Type B pancreatic cell (in vitro differentiated cells): ENCODE measurements around the gene PRKAB2. TPM values are rescaled to one million over a fixed set of nuclear protein-coding genes. Genes with fewer than 3 reads are reported as not detected.

ENCODE experiments used
- DNase-seq: peaks from one replicate; pipeline ENCODE4 v3.0.0; 2021; ENCODE audit warnings: mixed read lengths; ENCODE audit not compliant: unreplicated experiment; ENCODE audit errors: extremely low spot score
- H3K27ac Mint-ChIP-seq: 2 replicates; pipeline ENCODE4 v1.8.0; 2021; ENCODE audit warnings: mild to moderate bottlenecking, mixed read lengths
- H3K27me3 Mint-ChIP-seq: 2 replicates; pipeline ENCODE4 v1.8.0; 2021; ENCODE audit warnings: mixed read lengths
- H3K36me3 Mint-ChIP-seq: 2 replicates; pipeline ENCODE4 v1.8.0; 2021; ENCODE audit warnings: mixed read lengths
- H3K4me1 Mint-ChIP-seq: one replicate; pipeline ENCODE4 v1.8.0; 2021; ENCODE audit warnings: mixed read lengths; ENCODE audit not compliant: unreplicated experiment
- H3K4me3 Mint-ChIP-seq: 2 replicates; pipeline ENCODE4 v1.8.0; 2021; ENCODE audit warnings: mild to moderate bottlenecking, mixed read lengths
- H3K9me3 Mint-ChIP-seq: 2 replicates; pipeline ENCODE4 v1.8.0; 2021; ENCODE audit warnings: mixed read lengths
- CTCF ChIP-seq: fragments of 200-600 bp; sonication (generic); conservative IDR thresholded peaks from 2 replicates; pipeline ENCODE4 v1.5.0; 2021; ENCODE audit warnings: antibody characterized with exemption, mild to moderate bottlenecking
- total RNA-seq: library from RNA; stranded (reverse); gene quantifications from 2 replicates; pipeline ENCODE4 v1.2.1, GENCODE V29; 2021; ENCODE audit warnings: low replicate concordance

Gene PRKAB2
- total RNA-seq, 1 donor from 2014 or later = 23.1 TPM

- no peak for TF ChIP-seq CTCF
- no peaks in the 10 kb centered on the region for H3K9me3 Mint-ChIP-seq
- no peaks in the 10 kb centered on the region for H3K4me1 Mint-ChIP-seq
- H3K27me3 Mint-ChIP-seq = no peaks in the 10 kb centered on the region
- no peak overlapping the region for H3K27ac Mint-ChIP-seq
- H3K36me3 Mint-ChIP-seq = peaks cover 6% of the 10 kb centered on the region
- DNase-seq = no peak
- no peak overlapping the region for H3K4me3 Mint-ChIP-seq
Measured at GRCh38 chr1:147209825-147210821, 37.9 kb upstream of the PRKAB2 start.

- Mint-ChIP-seq H3K36me3 (peaks cover 10% of the 10 kb centered on the region), H3K27me3 (no peaks in the 10 kb centered on the region), H3K4me1 (no peaks in the 10 kb centered on the region), H3K27ac (no peak overlapping the region), H3K4me3 (no peak overlapping the region), H3K9me3 (no peaks in the 10 kb centered on the region)
- no peak for DNase-seq
- no peak for TF ChIP-seq CTCF
Measured at GRCh38 chr1:147208619-147209018, 36.3 kb upstream of the PRKAB2 start.

- Mint-ChIP-seq H3K4me1 (no peaks in the 10 kb centered on the region), H3K4me3 (no peak overlapping the region), H3K36me3 (peaks cover 16% of the 10 kb centered on the region), H3K9me3 (no peaks in the 10 kb centered on the region), H3K27me3 (no peaks in the 10 kb centered on the region), H3K27ac (no peak overlapping the region)
- no peak for TF ChIP-seq CTCF
- no peak for DNase-seq
Measured at GRCh38 chr1:147207192-147207591, 34.9 kb upstream of the PRKAB2 start.

GRCh38 chr1:147204080-147204479 is 31.8 kb upstream of the PRKAB2 start:
- Mint-ChIP-seq H3K27ac (no peak overlapping the region), H3K27me3 (no peaks in the 10 kb centered on the region), H3K9me3 (no peaks in the 10 kb centered on the region), H3K4me1 (no peaks in the 10 kb centered on the region), H3K4me3 (no peak overlapping the region), H3K36me3 (peaks cover 10% of the 10 kb centered on the region)
- DNase-seq = no peak
- no peak for TF ChIP-seq CTCF

- H3K27ac Mint-ChIP-seq = no peak overlapping the region
- H3K27me3 Mint-ChIP-seq = no peaks in the 10 kb centered on the region
- no peak for TF ChIP-seq CTCF
- DNase-seq = no peak
- H3K36me3 Mint-ChIP-seq = peaks cover 10% of the 10 kb centered on the region
- H3K9me3 Mint-ChIP-seq = no peaks in the 10 kb centered on the region
- H3K4me1 Mint-ChIP-seq = no peaks in the 10 kb centered on the region
- H3K4me3 Mint-ChIP-seq = no peak overlapping the region
Measured at GRCh38 chr1:147202576-147202975, 30.3 kb upstream of the PRKAB2 start.
